Small intestine (tissue), 7 donors: ENCODE data around the gene HAGHL. TPM values are rescaled to one million over a fixed set of nuclear protein-coding genes. Genes with fewer than 3 reads are reported as not detected.

ENCODE experiments used
- DNase-seq, 2 donors: peaks; one replicate each; pipeline versions ENCODE4 v3.0.0 to v3.0.0-alpha.2; 2013
- FAIRE-seq: peaks from 2 replicates; lab custom pipeline; 2012; peaks lifted over from hg19 to GRCh38; lab: Jason Lieb, UNC
- H3K27ac ChIP-seq, 3 donors: one replicate each; pipeline ENCODE4 v1.5.1; 2013; ENCODE audit warnings: low read length in 2 of 3, mild to moderate bottlenecking in 2 of 3, control low read depth in 1 of 3, inconsistent platforms in 1 of 3, low read depth in 1 of 3, moderate library complexity in 1 of 3
- H3K27me3 ChIP-seq, 3 donors: one replicate each; pipeline ENCODE4 v1.6.1; 2013; ENCODE audit warnings: low read length in 3 of 3, inconsistent platforms in 1 of 3; ENCODE audit not compliant: control insufficient read depth in 3 of 3, insufficient read depth in 3 of 3
- H3K36me3 ChIP-seq, 3 donors: one replicate each; pipeline ENCODE4 v1.6.1; 2013; ENCODE audit warnings: low read length in 3 of 3, inconsistent platforms in 1 of 3, low read depth in 1 of 3, mild to moderate bottlenecking in 1 of 3, moderate library complexity in 1 of 3; ENCODE audit not compliant: control insufficient read depth in 3 of 3, insufficient read depth in 2 of 3
- H3K4me1 ChIP-seq, 3 donors: one replicate each; pipeline ENCODE4 v1.6.1; 2013; ENCODE audit warnings: low read length in 2 of 3, inconsistent platforms in 1 of 3, low read depth in 1 of 3, mild to moderate bottlenecking in 1 of 3, moderate library complexity in 1 of 3; ENCODE audit not compliant: control insufficient read depth in 3 of 3, insufficient read depth in 2 of 3
- H3K4me3 ChIP-seq, 3 donors: one replicate each; pipeline ENCODE4 v1.5.1; 2013; ENCODE audit warnings: low read length in 3 of 3, control low read depth in 1 of 3, inconsistent platforms in 1 of 3, low read depth in 1 of 3, mild to moderate bottlenecking in 1 of 3, moderate library complexity in 1 of 3
- H3K9me3 ChIP-seq, 2 donors: one replicate each; pipeline ENCODE4 v1.6.1; 2013; ENCODE audit warnings: low read depth in 1 of 2, low read length in 1 of 2; ENCODE audit not compliant: control insufficient read depth in 2 of 2, insufficient read depth in 1 of 2
- WGBS, 3 donors: extraction: QIAGEN DNeasy Blood & Tissue Kit; methylation state at CpG; one replicate each; pipeline ENCODE4 v1.1.7; 2013; 5-methylcytosine and 5-hydroxymethylcytosine counted together
- polyA plus RNA-seq, 4 donors: library from polyadenylated mRNA; stranded (reverse) in 3 of 4; unstranded in 1 of 4; fragments of 200-250 nt in 3 of 4; fragments of 120-200 nt in 1 of 4; gene quantifications; one replicate each; pipeline versions ENCODE4 v1.2.1 to v1.2.3, GENCODE V29; 2013
- donor health status: healthy with polysubstance abuse.
- donor health status: control.
- donor health status: control.
- donor health status: Bipolar disorder and iron deficiency.
- donor health status: healthy.

HAGHL gene
- polyA plus RNA-seq, 4 donors: 1.4 to 4.8 (median 3.4) TPM

GRCh38 chr16:693766-694165 lies 33.1 kb upstream of the HAGHL start:
- Histone ChIP-seq H3K27me3 (peaks cover 3 to 56% (median 5%) of the 10 kb centered on the region in 3 donors), H3K4me3 (peak overlapping the region in 1 of 3 donors; percentile 28), H3K9me3 (no peaks in the 10 kb centered on the region), H3K4me1 (peaks cover 6 to 24% (median 8%) of the 10 kb centered on the region in 3 donors), H3K36me3 (no peaks in the 10 kb centered on the region), H3K27ac (no peak overlapping the region)
- 1 to 7% (median 7%) methylated on average over 16 to 37 of the region's 37 CpGs for WGBS, 3 donors
- peak in 1 of 2 donors; percentile 26 for DNase-seq
- no peak for FAIRE-seq

- H3K36me3 ChIP-seq: no peaks in the 10 kb centered on the region
- H3K4me1 ChIP-seq: peaks cover 3 to 20% (median 6%) of the 10 kb centered on the region in 3 donors
- peak overlapping the region in 1 of 3 donors; percentile 28 for H3K4me3 ChIP-seq
- 2% methylated on average over 38 to 64 of the region's 64 CpGs for WGBS, 3 donors
- H3K27ac ChIP-seq: no peak overlapping the region
- FAIRE-seq: no peak
- peaks cover 3 to 61% (median 5%) of the 10 kb centered on the region in 3 donors for H3K27me3 ChIP-seq
- H3K9me3 ChIP-seq: no peaks in the 10 kb centered on the region
- no peak for DNase-seq
Measured at GRCh38 chr16:694187-694862, 32.6 kb upstream of the HAGHL start.

- no peaks in the 10 kb centered on the region for H3K9me3 ChIP-seq
- peaks cover 0 to 14% (median 3%) of the 10 kb centered on the region in 3 donors for H3K4me1 ChIP-seq
- DNase-seq: no peak
- H3K27me3 ChIP-seq: peaks cover 3 to 67% (median 7%) of the 10 kb centered on the region in 3 donors
- FAIRE-seq: no peak
- WGBS, 3 donors: 1 to 2% (median 1%) methylated on average over 32 to 37 of the region's 37 CpGs
- H3K27ac ChIP-seq: no peak overlapping the region
- no peaks in the 10 kb centered on the region for H3K36me3 ChIP-seq
- peak overlapping the region in 1 of 3 donors; percentile 28 for H3K4me3 ChIP-seq
Measured at GRCh38 chr16:694863-695354, 32.0 kb upstream of the HAGHL start.

GRCh38 chr16:695355-696089 lies 31.4 kb upstream of the HAGHL start:
- FAIRE-seq: no peak
- DNase-seq: peak; percentile 56 to 90

GRCh38 chr16:698911-699671 lies 27.8 kb upstream of the HAGHL start:
- 59 to 65% (median 60%) methylated on average over 19 of the region's 19 CpGs for WGBS, 3 donors

More at GRCh38 chr16:695355-696089, 31.4 kb upstream of the HAGHL start:
- peaks cover 3 to 73% (median 7%) of the 10 kb centered on the region in 3 donors for H3K27me3 ChIP-seq
- H3K4me1 ChIP-seq: peaks cover 0 to 14% (median 3%) of the 10 kb centered on the region in 3 donors
- H3K27ac ChIP-seq: peak overlapping the region in 1 of 3 donors; percentile 87
- peak overlapping the region in 2 of 3 donors; percentile 19 to 28 for H3K4me3 ChIP-seq
- no peaks in the 10 kb centered on the region for H3K36me3 ChIP-seq
- H3K9me3 ChIP-seq: no peaks in the 10 kb centered on the region
- WGBS, 3 donors: 0 to 2% (median 1%) methylated on average over 60 to 71 of the region's 71 CpGs

GRCh38 chr16:700684-701584 lies 26.0 kb upstream of the HAGHL start:
- H3K9me3 ChIP-seq: no peaks in the 10 kb centered on the region
- H3K27ac ChIP-seq: no peak overlapping the region
- DNase-seq (peak in 1 of 2 donors; percentile 73), FAIRE-seq (no peak)
- no peak overlapping the region for H3K4me3 ChIP-seq
- no peaks in the 10 kb centered on the region for H3K36me3 ChIP-seq
- peaks cover 22 to 76% (median 31%) of the 10 kb centered on the region in 3 donors for H3K27me3 ChIP-seq
- WGBS, 3 donors: 7% methylated on average over 73 to 76 of the region's 76 CpGs
- peaks cover 0 to under 1% (median 0%) of the 10 kb centered on the region in 3 donors for H3K4me1 ChIP-seq

More at GRCh38 chr16:698911-699671, 27.8 kb upstream of the HAGHL start:
- H3K9me3 ChIP-seq: no peaks in the 10 kb centered on the region
- peaks cover 0 to 14% (median 3%) of the 10 kb centered on the region in 3 donors for H3K4me1 ChIP-seq
- peaks cover 18 to 83% (median 27%) of the 10 kb centered on the region in 3 donors for H3K27me3 ChIP-seq
- DNase-seq: no peak
- H3K27ac ChIP-seq: no peak overlapping the region
- H3K4me3 ChIP-seq: no peak overlapping the region
- H3K36me3 ChIP-seq: no peaks in the 10 kb centered on the region
- FAIRE-seq: no peak

GRCh38 chr16:702341-702740 lies 24.6 kb upstream of the HAGHL start:
- FAIRE-seq: no peak
- 82 to 85% (median 84%) methylated on average over 19 of the region's 19 CpGs for WGBS, 3 donors
- peaks cover 28 to 80% (median 40%) of the 10 kb centered on the region in 3 donors for H3K27me3 ChIP-seq

More at GRCh38 chr16:702341-702740, 24.6 kb upstream of the HAGHL start:
- H3K9me3 ChIP-seq: no peaks in the 10 kb centered on the region
- no peaks in the 10 kb centered on the region for H3K4me1 ChIP-seq
- H3K36me3 ChIP-seq: no peaks in the 10 kb centered on the region
- H3K4me3 ChIP-seq: no peak overlapping the region
- DNase-seq: no peak
- H3K27ac ChIP-seq: no peak overlapping the region
